ENCODE data around the gene CELSR1.

- TF ChIP-seq CTCF (IDR thresholded peaks at IDR 0.05) (no peak), ZFX (IDR thresholded peaks at IDR 0.05; ENCODE audit: borderline replicate concordance) (no peak)
These were observed 25.4 kb downstream of the CELSR1 start for GRCh38 chr22:46512039-46512370.

Data from 22Rv1 (cell line).